IPS-15b (cell line): ENCODE measurements around the gene NKAIN2.

Source experiments
- H3K27me3 ChIP-seq: one replicate; pipeline ENCODE4 v1.6.1; 2013; ENCODE audit warnings: low read length; ENCODE audit not compliant: control insufficient read depth, insufficient read depth
- H3K36me3 ChIP-seq: one replicate; pipeline ENCODE4 v1.6.1; 2013; ENCODE audit warnings: low read length; ENCODE audit not compliant: control insufficient read depth, insufficient read depth
- H3K4me1 ChIP-seq: one replicate; pipeline ENCODE4 v1.6.1; 2013; ENCODE audit warnings: mild to moderate bottlenecking, low read length; ENCODE audit not compliant: control insufficient read depth, insufficient read depth
- H3K4me3 ChIP-seq: one replicate; pipeline ENCODE4 v1.5.1; 2013; ENCODE audit warnings: low read depth, low read length
- H3K9ac ChIP-seq: one replicate; pipeline ENCODE4 v1.6.1; 2013; ENCODE audit warnings: low read depth, mild to moderate bottlenecking, low read length
- H3K9me3 ChIP-seq: one replicate; pipeline ENCODE4 v1.6.1; 2013; ENCODE audit warnings: mild to moderate bottlenecking, low read length; ENCODE audit not compliant: control insufficient read depth, insufficient read depth

The NKAIN2 gene

DNA sequence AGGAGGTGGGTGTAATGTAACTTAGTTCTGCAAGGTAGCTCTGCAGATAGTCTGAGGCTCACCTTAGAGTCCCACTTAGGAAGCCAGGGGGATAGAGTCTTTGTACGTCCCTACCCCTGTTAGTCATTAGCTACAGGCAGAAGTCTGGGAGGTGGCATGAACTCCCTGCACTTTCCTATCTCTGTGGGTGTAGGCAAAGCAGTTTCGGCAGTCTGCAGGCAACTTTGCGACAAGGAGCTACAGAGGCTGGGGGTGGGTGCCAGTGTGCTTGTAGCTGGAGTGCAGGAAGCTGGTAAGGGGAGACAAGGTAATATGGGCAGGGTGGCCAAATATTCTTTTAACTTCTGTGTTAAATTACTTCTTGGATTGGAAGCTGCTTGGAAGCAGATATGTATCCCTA lies 45.7 kb downstream of the NKAIN2 start:
- Histone ChIP-seq H3K9ac (no peak overlapping the region), H3K27me3 (no peaks in the 10 kb centered on the region), H3K4me1 (no peaks in the 10 kb centered on the region), H3K4me3 (no peak overlapping the region), H3K9me3 (no peaks in the 10 kb centered on the region), H3K36me3 (no peaks in the 10 kb centered on the region)

DNA sequence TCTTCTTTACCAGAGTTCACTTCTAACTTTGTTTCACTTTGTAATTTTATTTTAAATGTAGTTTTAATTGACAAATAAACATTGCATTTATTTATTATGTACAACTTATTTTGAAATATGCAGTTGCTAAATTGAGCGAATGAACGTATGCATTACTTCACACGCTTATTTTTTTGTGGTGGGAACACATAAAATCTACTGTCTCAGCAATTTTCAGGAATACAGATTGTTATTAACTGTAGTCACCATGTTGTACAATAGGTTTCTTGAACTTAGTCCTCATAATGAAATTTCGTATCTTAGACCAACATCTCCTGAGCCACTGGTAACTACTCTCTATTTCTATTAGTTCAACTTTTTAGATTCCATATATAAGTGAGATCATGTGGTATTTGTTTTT lies 46.9 kb downstream of the NKAIN2 start:
- Histone ChIP-seq H3K27me3 (no peaks in the 10 kb centered on the region), H3K36me3 (no peaks in the 10 kb centered on the region), H3K9ac (no peak overlapping the region), H3K9me3 (no peaks in the 10 kb centered on the region), H3K4me3 (no peak overlapping the region), H3K4me1 (no peaks in the 10 kb centered on the region)

DNA sequence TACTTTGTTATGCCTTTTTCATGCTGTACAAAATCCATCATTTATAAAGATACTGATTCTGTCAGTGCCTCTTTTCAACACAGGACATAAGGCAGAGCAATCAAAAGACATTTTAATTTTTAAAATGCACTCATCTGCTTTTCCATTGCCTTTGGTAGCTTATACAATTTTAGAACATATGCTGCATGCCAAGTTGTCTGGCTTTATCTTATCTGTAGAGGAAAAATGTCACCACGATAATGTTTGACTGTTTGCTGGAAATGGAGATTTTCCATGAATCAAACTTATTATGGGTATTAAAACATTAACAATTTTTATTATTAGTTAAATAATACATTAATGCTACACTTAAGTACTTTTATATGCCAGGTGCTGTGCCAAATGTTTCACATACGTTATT lies 50.5 kb downstream of the NKAIN2 start:
- no peak overlapping the region for H3K9ac ChIP-seq
- H3K27me3 ChIP-seq, result no peaks in the 10 kb centered on the region
- no peaks in the 10 kb centered on the region for H3K36me3 ChIP-seq
- H3K4me1 ChIP-seq, result no peaks in the 10 kb centered on the region
- H3K4me3 ChIP-seq, result no peak overlapping the region
- no peaks in the 10 kb centered on the region for H3K9me3 ChIP-seq

DNA sequence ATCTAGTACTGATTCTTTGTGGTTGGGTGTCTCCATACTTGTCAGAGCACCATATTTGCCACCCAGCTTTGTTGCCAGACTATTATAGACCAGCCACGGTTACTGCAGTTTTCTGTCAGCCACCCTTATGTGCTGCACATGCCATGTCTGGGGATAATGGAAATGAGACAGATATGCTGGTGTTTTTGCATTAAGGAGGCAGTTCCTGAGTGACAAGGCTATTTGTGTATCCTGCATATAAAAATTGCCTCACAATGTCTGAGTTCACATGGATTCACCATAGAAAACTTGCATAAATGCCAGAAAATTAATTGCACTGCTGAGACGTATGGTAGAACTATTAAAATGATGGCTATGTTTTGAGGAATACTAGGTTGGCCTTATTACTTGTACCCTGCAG lies 51.8 kb downstream of the NKAIN2 start:
- Histone ChIP-seq H3K4me3 (no peak overlapping the region), H3K27me3 (no peaks in the 10 kb centered on the region)

DNA sequence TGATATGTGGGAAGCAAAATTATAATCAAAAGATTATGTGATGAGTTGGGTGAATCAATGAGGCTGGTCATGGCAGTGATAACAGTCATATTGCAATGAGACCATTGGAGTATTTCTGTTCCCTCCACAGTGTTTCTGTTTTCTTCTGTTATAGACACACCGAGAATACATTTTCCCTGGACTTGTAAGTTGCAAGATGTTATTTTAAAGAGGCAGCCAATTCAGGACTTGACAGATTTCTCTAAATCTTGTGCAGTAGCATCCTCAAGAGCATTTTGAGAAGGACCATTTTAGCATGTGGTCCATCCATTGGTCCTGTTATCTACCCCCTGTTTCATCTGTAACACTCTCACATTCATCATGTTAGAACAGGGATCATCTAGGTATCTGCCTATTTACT lies 55.6 kb downstream of the NKAIN2 start:
- no peak overlapping the region for H3K4me3 ChIP-seq
- no peaks in the 10 kb centered on the region for H3K9me3 ChIP-seq
- H3K4me1 ChIP-seq, result no peaks in the 10 kb centered on the region
- H3K27me3 ChIP-seq, result no peaks in the 10 kb centered on the region
- H3K9ac ChIP-seq, result no peak overlapping the region
- H3K36me3 ChIP-seq, result no peaks in the 10 kb centered on the region

More for the DNA sequence above, 51.8 kb downstream of the NKAIN2 start:
- Histone ChIP-seq H3K4me1 (no peaks in the 10 kb centered on the region), H3K36me3 (no peaks in the 10 kb centered on the region), H3K9me3 (no peaks in the 10 kb centered on the region), H3K9ac (no peak overlapping the region)

DNA sequence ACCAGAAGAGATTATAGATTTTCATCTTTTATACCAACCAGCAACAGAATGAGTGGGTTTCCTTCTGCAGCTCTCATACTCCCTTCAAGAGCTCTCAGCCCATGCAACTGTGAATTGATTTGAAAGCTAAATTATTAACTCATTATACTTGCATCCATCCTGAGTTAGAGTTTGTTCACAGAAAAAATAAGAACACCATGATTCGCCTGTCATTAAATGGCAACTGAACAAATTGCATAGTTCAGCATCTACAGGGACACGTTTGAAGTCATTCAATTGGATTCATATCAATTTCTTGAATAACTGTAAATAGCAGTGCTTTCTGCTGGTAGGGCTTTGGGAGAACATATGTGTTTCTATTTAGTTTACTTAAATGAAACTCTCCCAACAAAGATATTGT lies 65.7 kb downstream of the NKAIN2 start:
- Histone ChIP-seq H3K4me3 (no peak overlapping the region), H3K4me1 (no peaks in the 10 kb centered on the region), H3K36me3 (no peaks in the 10 kb centered on the region), H3K27me3 (no peaks in the 10 kb centered on the region), H3K9ac (no peak overlapping the region), H3K9me3 (no peaks in the 10 kb centered on the region)

DNA sequence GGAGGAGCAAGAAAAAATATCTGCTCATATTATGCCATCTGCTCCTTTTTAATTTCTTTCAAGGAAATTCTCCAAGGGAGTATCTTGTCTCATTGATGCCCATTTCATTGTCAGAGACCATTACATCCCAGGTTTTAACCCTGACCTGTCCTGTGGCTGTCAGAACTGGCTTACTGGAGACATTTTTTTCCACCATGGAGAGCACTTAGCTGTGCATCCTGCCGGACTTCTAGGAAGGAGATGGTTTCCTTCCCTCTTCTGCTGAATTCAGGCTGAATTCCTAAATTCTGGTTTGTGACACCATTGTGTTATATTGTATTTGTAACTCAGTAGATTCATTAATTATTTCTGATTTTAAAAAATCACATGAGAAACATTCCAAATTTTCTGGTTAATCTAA lies 70.3 kb downstream of the NKAIN2 start:
- no peaks in the 10 kb centered on the region for H3K36me3 ChIP-seq
- no peaks in the 10 kb centered on the region for H3K9me3 ChIP-seq
- H3K27me3 ChIP-seq, result no peaks in the 10 kb centered on the region
- no peak overlapping the region for H3K9ac ChIP-seq
- no peaks in the 10 kb centered on the region for H3K4me1 ChIP-seq
- no peak overlapping the region for H3K4me3 ChIP-seq

DNA sequence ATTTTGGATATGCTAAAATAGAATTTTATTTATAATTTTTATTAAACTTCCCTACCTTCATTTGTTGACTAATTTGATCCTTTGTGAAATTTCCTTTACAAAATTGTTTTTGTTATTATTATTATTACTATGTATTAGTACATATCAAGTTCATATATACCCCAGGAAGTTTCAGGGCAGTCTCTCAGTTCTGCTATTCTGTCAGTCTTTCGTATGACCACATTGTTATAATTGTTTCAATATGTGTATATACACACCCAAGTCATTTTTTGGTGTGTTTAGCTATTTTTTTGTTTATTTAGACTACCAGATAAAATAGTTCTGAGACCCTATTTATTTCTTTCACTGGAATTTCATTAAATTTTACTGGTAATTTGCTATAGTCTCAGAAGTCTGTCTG lies 72.1 kb downstream of the NKAIN2 start:
- Histone ChIP-seq H3K4me1 (no peaks in the 10 kb centered on the region), H3K36me3 (no peaks in the 10 kb centered on the region), H3K27me3 (no peaks in the 10 kb centered on the region), H3K9ac (no peak overlapping the region), H3K9me3 (no peaks in the 10 kb centered on the region), H3K4me3 (no peak overlapping the region)

DNA sequence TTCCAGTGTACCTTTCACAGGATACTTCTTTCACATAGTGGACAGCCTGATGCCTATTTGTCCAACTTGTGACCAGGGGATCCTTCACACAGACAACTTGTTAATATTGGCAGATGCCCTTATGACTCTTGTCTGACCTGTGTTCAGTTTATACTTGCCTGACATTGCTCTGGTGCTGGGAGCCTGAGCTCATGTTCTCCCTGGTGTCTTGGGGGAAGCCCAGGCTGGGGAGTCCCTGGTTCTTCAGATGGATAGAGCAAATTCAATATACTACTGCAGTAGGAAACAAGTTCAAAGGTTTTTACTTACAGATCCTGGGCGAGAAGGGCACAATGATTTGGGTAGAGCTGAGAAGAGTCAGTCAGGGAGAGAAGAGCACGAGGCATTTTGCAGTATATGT lies 76.1 kb downstream of the NKAIN2 start:
- no peaks in the 10 kb centered on the region for H3K27me3 ChIP-seq
- H3K4me1 ChIP-seq, result no peaks in the 10 kb centered on the region
- no peak overlapping the region for H3K4me3 ChIP-seq
- H3K9ac ChIP-seq, result no peak overlapping the region
- no peaks in the 10 kb centered on the region for H3K9me3 ChIP-seq
- no peaks in the 10 kb centered on the region for H3K36me3 ChIP-seq

DNA sequence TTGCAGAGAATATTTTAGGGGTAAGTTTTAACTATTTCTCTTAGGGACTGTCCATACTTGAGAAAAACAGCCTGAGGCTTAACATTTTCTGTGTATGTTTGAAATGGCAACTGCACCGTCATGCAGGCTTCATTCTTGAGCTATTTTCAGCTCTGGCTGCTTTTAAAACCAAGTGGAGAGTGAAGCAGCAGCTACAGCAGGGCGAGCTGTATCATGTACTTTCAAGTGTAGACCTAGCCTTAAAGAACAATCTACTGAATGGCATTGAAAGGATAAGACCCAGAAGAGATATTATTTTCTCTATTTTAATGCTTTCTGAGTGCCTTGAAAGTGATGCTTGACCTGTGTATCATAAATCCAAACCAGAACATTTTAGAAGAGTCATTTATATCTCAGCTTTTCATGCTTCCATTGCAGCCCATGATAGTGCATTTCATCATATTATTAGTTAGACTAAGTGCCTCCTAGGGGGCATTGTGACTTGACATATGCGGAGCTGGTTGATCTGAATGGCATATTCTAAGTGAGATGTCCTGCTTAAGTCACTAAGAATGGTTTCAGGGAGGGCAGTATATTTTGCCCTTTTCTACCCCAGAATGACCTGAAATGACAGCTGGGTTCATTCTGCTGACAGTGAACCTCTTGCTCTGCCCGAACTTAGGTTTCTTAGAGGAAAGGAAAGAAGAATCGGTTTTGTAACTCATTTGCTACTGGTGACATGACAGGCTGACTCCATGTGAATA lies 85.3 kb downstream of the NKAIN2 start:
- Histone ChIP-seq H3K9ac (no peak overlapping the region), H3K36me3 (no peaks in the 10 kb centered on the region), H3K27me3 (no peaks in the 10 kb centered on the region), H3K4me1 (no peaks in the 10 kb centered on the region), H3K4me3 (no peak overlapping the region), H3K9me3 (no peaks in the 10 kb centered on the region)

DNA sequence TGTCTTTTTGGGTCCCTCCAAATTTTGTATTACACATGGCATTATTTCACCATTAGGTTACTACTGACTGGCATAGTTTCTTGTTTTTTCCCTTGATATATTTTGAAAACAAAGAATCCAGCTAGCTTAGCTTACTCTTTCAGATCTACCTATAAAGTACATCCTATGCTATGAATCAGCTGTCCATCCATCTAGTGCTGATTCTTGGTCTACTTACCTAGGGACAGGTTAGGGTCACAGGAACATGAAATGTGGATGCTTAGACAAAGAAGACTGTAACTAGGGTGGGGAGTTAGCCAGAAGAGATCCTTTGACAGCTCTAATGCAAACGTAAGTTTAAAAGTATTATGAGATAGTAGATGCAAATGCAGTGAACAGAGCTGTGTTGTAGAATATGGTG lies 91.7 kb downstream of the NKAIN2 start:
- Histone ChIP-seq H3K36me3 (no peaks in the 10 kb centered on the region), H3K27me3 (no peaks in the 10 kb centered on the region), H3K9ac (no peak overlapping the region), H3K4me3 (no peak overlapping the region), H3K4me1 (no peaks in the 10 kb centered on the region), H3K9me3 (no peaks in the 10 kb centered on the region)

DNA sequence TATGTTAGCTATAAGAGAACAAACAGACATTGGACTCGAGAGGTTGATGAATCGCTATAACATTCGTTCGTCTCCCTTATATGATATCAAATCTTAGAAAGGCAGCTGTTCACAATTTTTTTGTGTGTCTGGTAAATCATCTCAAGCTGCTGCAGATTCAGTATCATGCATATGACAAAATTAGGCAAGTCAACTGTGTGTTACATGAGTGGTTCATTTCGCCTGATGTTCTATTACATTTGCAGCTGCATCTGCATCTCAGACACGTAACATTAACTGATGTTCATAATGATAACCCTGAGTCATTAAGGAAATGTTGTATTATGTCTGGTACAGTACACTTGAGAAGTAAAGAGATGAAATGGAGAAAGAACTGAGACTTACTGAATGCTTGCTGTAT lies 92.1 kb downstream of the NKAIN2 start:
- H3K27me3 ChIP-seq, result no peaks in the 10 kb centered on the region
- no peaks in the 10 kb centered on the region for H3K36me3 ChIP-seq
- H3K4me3 ChIP-seq, result no peak overlapping the region
- H3K4me1 ChIP-seq, result no peaks in the 10 kb centered on the region
- no peaks in the 10 kb centered on the region for H3K9me3 ChIP-seq
- no peak overlapping the region for H3K9ac ChIP-seq
